ENCODE measurements around the gene ATP5MC2.

ATP5MC2 gene

DNA sequence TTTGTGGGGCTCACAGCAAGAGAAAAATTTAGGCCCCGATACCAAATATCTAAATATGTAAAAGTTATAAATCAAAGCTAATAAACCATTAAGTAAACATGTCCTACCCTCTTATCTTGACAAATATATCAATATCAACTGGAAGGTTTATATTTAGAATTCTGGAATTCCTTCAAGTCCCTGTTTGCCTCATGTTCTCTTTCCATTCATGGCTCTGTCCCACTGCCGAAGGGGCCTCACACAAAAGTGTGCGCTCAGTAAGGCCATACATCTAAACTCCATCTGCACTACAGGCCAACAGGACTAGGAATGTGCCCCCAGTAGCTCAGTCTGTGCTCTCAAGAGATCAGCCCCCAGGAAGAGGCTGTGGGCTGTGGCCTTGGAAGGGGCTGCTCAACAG is 10.6 kb upstream of the ATP5MC2 start:
- H4K20me1 ChIP-seq (ENCODE audit: insufficient read depth, low read length) = no peaks in the 10 kb centered on the region
- no peaks in the 10 kb centered on the region for H3F3A ChIP-seq (ENCODE audit: insufficient read depth, low read length)
- H3K27me3 ChIP-seq (ENCODE audit: insufficient read depth, low read length) = no peaks in the 10 kb centered on the region; the same call in 1 of the 2 replicates
- H2AFZ ChIP-seq (ENCODE audit: low read length) = no peak overlapping the region
- H3K79me2 ChIP-seq (ENCODE audit: insufficient read depth, low read length) = no peaks in the 10 kb centered on the region
- H3K9me2 ChIP-seq (ENCODE audit: low read depth, low read length) = no peaks in the 10 kb centered on the region
- H3K36me3 ChIP-seq (ENCODE audit: insufficient read depth, low read length) = no peaks in the 10 kb centered on the region
- no peak for TF ChIP-seq EZH2 (IDR thresholded peaks at IDR 0.05; ENCODE audit: borderline replicate concordance, low read length)
- TF ChIP-seq, protein P1, sequence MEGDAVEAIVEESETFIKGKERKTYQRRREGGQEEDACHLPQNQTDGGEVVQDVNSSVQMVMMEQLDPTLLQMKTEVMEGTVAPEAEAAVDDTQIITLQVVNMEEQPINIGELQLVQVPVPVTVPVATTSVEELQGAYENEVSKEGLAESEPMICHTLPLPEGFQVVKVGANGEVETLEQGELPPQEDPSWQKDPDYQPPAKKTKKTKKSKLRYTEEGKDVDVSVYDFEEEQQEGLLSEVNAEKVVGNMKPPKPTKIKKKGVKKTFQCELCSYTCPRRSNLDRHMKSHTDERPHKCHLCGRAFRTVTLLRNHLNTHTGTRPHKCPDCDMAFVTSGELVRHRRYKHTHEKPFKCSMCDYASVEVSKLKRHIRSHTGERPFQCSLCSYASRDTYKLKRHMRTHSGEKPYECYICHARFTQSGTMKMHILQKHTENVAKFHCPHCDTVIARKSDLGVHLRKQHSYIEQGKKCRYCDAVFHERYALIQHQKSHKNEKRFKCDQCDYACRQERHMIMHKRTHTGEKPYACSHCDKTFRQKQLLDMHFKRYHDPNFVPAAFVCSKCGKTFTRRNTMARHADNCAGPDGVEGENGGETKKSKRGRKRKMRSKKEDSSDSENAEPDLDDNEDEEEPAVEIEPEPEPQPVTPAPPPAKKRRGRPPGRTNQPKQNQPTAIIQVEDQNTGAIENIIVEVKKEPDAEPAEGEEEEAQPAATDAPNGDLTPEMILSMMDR (IDR thresholded peaks at IDR 0.05; ENCODE audit: low read length) = no peak
- no peaks in the 10 kb centered on the region for H3K9me3 ChIP-seq (ENCODE audit: low read length)
- no peak overlapping the region for H3K27ac ChIP-seq (ENCODE audit: low read depth, low read length, poor library complexity, severe bottlenecking)
- H3K4me3 ChIP-seq (ENCODE audit: low read depth, low read length, poor library complexity, severe bottlenecking) = no peak overlapping the region
- no peaks in the 10 kb centered on the region for H3K4me1 ChIP-seq (ENCODE audit: insufficient read depth, low read length, severe bottlenecking)
- no peak overlapping the region for H3K9ac ChIP-seq (ENCODE audit: low read length)
- H3K4me2 ChIP-seq (ENCODE audit: low read length) = no peak overlapping the region

DNA sequence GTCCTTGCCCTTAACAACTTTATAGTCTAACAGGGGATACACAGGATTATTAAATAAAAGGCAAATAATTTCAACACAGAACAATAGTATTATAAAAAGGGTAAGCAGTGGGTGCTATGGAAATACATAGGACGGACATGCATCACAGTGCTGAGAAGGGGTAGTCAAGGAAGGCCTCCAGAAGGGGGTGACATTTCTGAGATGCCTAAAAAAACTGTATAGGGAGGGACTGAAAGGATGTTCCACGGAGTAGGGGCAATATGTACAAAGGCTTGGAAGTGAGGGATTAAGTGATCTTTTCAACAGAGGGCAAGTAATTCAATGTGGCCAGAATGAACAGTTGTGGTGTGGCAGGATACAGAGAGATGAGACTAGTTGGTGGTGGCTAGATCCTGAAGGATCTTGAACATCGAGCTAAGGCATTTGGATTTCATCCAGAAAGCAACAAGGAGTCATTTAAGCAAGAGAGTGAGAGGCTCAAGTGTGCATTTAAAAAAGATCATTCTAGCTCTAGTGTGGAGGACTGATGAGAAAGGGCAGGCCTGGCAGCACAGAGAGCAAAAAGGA is 8.9 kb upstream of the ATP5MC2 start:
- Histone ChIP-seq H3K9me3 (ENCODE audit: low read length) (no peaks in the 10 kb centered on the region), H3K4me2 (ENCODE audit: low read length) (no peak overlapping the region), H3K79me2 (ENCODE audit: insufficient read depth, low read length) (no peaks in the 10 kb centered on the region), H3K4me3 (ENCODE audit: low read depth, low read length, poor library complexity, severe bottlenecking) (no peak overlapping the region), H3K9me2 (ENCODE audit: low read depth, low read length) (no peaks in the 10 kb centered on the region), H3K27me3 (ENCODE audit: insufficient read depth, low read length) (no peaks in the 10 kb centered on the region; the same call in 1 of the 2 replicates), H3K4me1 (ENCODE audit: insufficient read depth, low read length, severe bottlenecking) (no peaks in the 10 kb centered on the region), H3K9ac (ENCODE audit: low read length) (no peak overlapping the region), H4K20me1 (ENCODE audit: insufficient read depth, low read length) (no peaks in the 10 kb centered on the region), H3F3A (ENCODE audit: insufficient read depth, low read length) (no peaks in the 10 kb centered on the region), H2AFZ (ENCODE audit: low read length) (no peak overlapping the region), H3K36me3 (ENCODE audit: insufficient read depth, low read length) (no peaks in the 10 kb centered on the region), H3K27ac (ENCODE audit: low read depth, low read length, poor library complexity, severe bottlenecking) (no peak overlapping the region)
- TF ChIP-seq, protein P1 (IDR thresholded peaks at IDR 0.05; ENCODE audit: low read length) = no peak
- no peak for TF ChIP-seq EZH2 (IDR thresholded peaks at IDR 0.05; ENCODE audit: borderline replicate concordance, low read length)

DNA sequence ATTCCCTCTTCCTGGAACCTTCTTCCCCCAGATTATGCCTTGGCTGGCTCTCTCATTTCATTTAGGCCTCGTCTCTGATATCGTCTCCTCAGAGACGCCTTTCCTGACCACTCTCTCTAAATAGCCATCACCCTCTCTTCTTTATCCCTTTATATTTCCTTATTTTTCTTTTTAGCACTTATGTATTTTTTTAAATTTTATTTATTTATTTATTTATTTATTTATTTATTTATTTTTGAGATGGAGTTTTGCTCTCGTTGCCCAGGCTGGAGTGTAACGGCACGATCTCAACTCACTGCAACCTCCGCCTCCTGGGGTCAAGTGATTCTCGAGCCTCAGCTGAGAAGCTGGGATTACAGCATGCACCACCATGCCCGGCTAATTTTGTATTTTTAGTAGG is 8.1 kb upstream of the ATP5MC2 start:
- no peak overlapping the region for H2AFZ ChIP-seq (ENCODE audit: low read length)
- H3K9me3 ChIP-seq (ENCODE audit: low read length) = no peaks in the 10 kb centered on the region
- H3K4me1 ChIP-seq (ENCODE audit: insufficient read depth, low read length, severe bottlenecking) = no peaks in the 10 kb centered on the region
- no peaks in the 10 kb centered on the region for H3K79me2 ChIP-seq (ENCODE audit: insufficient read depth, low read length)
- H3K4me3 ChIP-seq (ENCODE audit: low read depth, low read length, poor library complexity, severe bottlenecking) = no peak overlapping the region
- no peaks in the 10 kb centered on the region for H3K9me2 ChIP-seq (ENCODE audit: low read depth, low read length)
- H3K9ac ChIP-seq (ENCODE audit: low read length) = no peak overlapping the region
- H3K36me3 ChIP-seq (ENCODE audit: insufficient read depth, low read length) = no peaks in the 10 kb centered on the region
- H3K4me2 ChIP-seq (ENCODE audit: low read length) = no peak overlapping the region
- no peak overlapping the region for H3K27ac ChIP-seq (ENCODE audit: low read depth, low read length, poor library complexity, severe bottlenecking)
- no peaks in the 10 kb centered on the region for H4K20me1 ChIP-seq (ENCODE audit: insufficient read depth, low read length)
- no peaks in the 10 kb centered on the region for H3F3A ChIP-seq (ENCODE audit: insufficient read depth, low read length)
- TF ChIP-seq EZH2 (IDR thresholded peaks at IDR 0.05; ENCODE audit: borderline replicate concordance, low read length) = no peak
- TF ChIP-seq, protein P1 (IDR thresholded peaks at IDR 0.05; ENCODE audit: low read length) = no peak
- no peaks in the 10 kb centered on the region; the same call in 1 of the 2 replicates for H3K27me3 ChIP-seq (ENCODE audit: insufficient read depth, low read length)
